ENCODE results near the gene SPIN4.
"Not testable (repeated sequence)": the region's sequence is repeated elsewhere in the genome, so short reads cannot be mapped to it uniquely, and the experiment has no call there.

Gene SPIN4

GRCh38 chrX:63350941-63351616 lies at the start of gene SPIN4:
Gene SPIN4 (minus strand): TSS chrX:63351332. CDS start chrX:63350819, 513 bp downstream.
- peak; percentile 91 for DNase-seq

GRCh38 chrX:63400340-63400739 lies 49.2 kb upstream of the SPIN4 start:
- DNase-seq = no peak

DNA sequence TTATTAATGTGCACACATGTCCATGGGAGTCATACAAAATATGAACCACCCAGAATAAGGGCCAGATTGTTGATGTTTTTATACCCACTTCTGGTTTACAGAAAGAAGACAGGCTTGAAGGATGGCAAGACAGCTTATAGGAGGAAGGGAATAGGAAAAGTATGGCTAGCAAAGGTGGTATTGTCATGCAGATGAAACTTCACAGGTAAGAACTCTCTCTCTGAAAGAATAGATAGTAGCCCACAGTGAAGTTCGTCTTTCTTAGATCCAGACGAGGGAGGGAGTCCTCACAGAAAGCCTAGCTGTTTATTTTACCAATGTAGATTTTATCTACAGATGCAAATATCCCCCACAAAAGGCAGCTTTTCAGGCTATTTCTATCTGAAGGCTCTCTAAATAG lies 43.7 kb upstream of the SPIN4 start:
- DNase-seq = no peak

GRCh38 chrX:63393094-63393493 lies 42.0 kb upstream of the SPIN4 start:
- not testable (repeated sequence) for DNase-seq

GRCh38 chrX:63387411-63387810 lies 36.3 kb upstream of the SPIN4 start:
- no peak for DNase-seq

- DNase-seq = not testable (repeated sequence)
Observed at GRCh38 chrX:63384263-63384662, 33.1 kb upstream of the SPIN4 start.

- not testable (repeated sequence) for DNase-seq
Observed at GRCh38 chrX:63373012-63373411, 21.9 kb upstream of the SPIN4 start.

DNA sequence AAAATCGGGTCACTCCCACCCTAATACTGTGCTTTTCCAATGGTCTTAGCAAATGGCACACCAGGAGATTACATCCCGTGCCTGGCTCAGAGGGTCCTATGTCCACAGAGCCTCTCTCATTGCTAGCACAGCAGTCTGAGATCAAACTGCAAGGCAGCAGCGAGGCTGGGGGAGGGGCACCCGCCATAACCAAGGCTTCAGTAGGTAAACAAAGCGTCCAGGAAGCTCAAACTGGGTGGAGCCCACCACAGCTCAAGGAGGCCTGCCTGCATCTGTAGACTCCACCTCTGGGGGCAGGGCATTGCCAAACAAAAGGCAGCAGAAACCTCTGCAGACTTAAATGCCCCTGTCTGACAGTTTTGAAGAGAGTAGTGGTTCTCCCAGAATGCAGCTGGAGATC lies 16.6 kb upstream of the SPIN4 start:
- DNase-seq = not testable (repeated sequence)

DNA sequence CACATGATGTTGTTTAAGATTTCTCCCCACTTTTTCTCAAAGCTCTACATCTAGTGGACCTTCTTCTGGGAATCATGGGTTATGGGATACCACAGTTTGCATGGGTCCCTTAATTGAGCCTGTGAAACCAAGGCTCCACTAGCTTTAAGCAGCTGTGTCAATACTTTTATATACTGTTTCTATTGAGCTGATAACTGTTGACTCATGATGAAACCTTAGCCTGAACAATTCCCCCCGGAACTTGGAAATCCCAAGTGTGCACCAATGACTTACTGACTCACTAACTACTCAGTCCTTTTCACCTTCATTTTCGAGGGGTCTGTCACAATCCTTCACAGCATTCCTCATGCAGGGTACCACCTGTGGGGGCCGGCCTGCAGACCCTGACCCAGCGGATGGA lies 12.7 kb upstream of the SPIN4 start:
- no peak for DNase-seq

DNA sequence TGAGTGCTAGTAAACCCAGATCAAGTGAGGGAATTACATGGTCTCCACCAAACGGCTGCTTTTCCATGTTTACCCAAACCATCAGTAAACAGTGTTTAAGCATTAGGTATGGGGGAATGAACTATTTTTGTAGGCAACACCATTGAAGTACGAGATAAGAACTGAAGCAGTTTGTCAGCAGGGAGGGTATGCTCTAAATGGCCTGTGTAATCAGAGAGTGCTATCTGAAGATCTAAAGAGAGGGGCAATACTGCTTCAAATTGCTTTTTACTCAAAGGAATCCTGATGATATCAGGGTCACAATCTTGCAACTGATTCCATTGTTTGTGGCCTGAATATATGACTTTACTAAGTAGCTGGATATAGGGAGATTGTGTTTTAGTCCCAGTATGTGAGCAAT lies 10.4 kb upstream of the SPIN4 start:
- DNase-seq = no peak

GRCh38 chrX:63354484-63354883 lies 3.4 kb upstream of the SPIN4 start:
- no peak for DNase-seq

GRCh38 chrX:63350465-63350877 lies 661 bp downstream of the SPIN4 start:
- peak; percentile 44 for DNase-seq

DNA sequence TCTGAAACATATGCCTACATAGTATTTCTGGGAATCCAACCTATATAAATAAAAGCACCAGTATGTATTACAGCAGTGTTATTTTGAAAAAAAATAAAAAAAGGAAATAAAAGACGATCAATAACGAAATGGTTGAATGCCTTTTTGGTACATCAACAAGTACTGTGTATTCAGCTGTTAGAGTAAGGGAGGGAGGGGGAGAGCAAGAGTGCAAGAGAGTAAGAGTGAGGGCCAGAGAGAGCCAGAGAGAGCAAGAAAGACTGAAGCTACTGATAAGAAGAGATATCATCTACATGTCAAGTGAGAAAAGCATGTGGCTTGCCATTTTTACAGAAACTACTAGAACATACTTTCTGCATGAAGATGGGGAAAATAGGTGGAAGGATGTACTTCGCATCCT lies 1.8 kb downstream of the SPIN4 start:
- DNase-seq = peak; percentile 4

DNA sequence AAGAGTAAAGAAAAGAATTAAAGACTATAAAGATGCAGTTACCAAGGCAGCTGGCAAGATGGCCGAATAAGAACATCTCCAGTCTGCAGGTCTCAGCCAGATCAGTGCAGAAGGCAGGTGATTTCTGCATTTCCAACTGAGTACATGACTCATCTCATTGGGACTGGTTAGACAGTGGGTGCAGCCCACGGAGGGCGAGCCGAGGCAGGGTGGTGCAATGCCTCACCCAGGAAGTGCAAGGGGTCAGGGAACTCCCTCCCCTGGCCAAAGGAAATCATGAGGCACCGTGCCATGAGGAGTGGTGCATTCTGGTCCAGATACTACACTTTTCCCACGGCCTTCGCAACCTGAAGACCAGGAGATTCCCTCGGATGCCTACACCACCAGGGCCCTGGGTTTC lies 20.5 kb downstream of the SPIN4 start:
- DNase-seq = peak; percentile 3

DNA sequence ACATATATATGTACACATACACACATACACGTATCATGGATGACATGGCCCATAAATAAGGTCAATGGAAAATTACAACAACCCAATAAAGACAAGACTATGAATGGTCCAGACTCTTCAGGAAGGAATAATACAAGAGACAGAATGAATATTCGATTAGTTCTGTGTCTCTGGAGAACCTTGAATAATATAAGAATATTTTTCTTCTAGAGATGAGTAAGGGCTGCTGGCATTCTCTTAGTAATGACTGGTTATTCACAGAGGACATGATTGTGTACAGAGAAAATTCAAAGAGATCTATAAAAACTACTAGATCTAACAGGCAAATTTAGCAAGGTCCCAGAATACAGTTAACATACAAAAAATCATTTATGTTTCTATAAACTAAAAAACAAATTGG lies 23.3 kb downstream of the SPIN4 start:
- no peak for DNase-seq

GRCh38 chrX:63299596-63299995 lies 51.5 kb downstream of the SPIN4 start:
- DNase-seq = no peak

All from EL (cell line).